GM18907 (cell line): Measurements from ENCODE around the gene PTPRM.
"Not testable (repeated sequence)": the region's sequence is repeated elsewhere in the genome, so short reads cannot be mapped to it uniquely, and the experiment has no call there.

ENCODE experiments used
- ATAC-seq: cut with Tn5 transposase; IDR thresholded peaks from one replicate; pipeline ENCODE4 v1.9.1; 2021; ENCODE audit warnings: mild to moderate bottlenecking, moderate library complexity; ENCODE audit not compliant: unreplicated experiment

The PTPRM gene

GRCh38 chr18:8029061-8029460 lies 461.9 kb downstream of the PTPRM start:
- no peak for ATAC-seq

- no peak for ATAC-seq
These were observed 462.6 kb downstream of the PTPRM start for GRCh38 chr18:8029731-8030130.

GRCh38 chr18:8030201-8030600 lies 463.1 kb downstream of the PTPRM start:
- no peak for ATAC-seq

- ATAC-seq: no peak
These were observed 464.4 kb downstream of the PTPRM start for GRCh38 chr18:8031496-8031895.

- no peak for ATAC-seq
These were observed 467.6 kb downstream of the PTPRM start for GRCh38 chr18:8034674-8035073.

GRCh38 chr18:8036551-8036950 lies 469.4 kb downstream of the PTPRM start:
- no peak for ATAC-seq

- no peak for ATAC-seq
These were observed 470.2 kb downstream of the PTPRM start for GRCh38 chr18:8037296-8037695.

GRCh38 chr18:8040021-8040420 lies 472.9 kb downstream of the PTPRM start:
- ATAC-seq: no peak

GRCh38 chr18:8041526-8042111 lies 474.5 kb downstream of the PTPRM start:
- ATAC-seq: no peak

GRCh38 chr18:8044004-8044403 lies 476.9 kb downstream of the PTPRM start:
- no peak for ATAC-seq

- ATAC-seq: no peak
These were observed 478.2 kb downstream of the PTPRM start for GRCh38 chr18:8045160-8045883.

- no peak for ATAC-seq
These were observed 478.8 kb downstream of the PTPRM start for GRCh38 chr18:8045884-8046281.

- no peak for ATAC-seq
These were observed 479.3 kb downstream of the PTPRM start for GRCh38 chr18:8046441-8046840.

GRCh38 chr18:8049147-8049546 lies 482.0 kb downstream of the PTPRM start:
- ATAC-seq: no peak

GRCh38 chr18:8050616-8051329 lies 483.7 kb downstream of the PTPRM start:
- ATAC-seq: no peak

- no peak for ATAC-seq
These were observed 484.3 kb downstream of the PTPRM start for GRCh38 chr18:8051453-8051852.

GRCh38 chr18:8052237-8052701 lies 485.2 kb downstream of the PTPRM start:
- peak; percentile 52 for ATAC-seq

- ATAC-seq: no peak
These were observed 489.6 kb downstream of the PTPRM start for GRCh38 chr18:8056723-8057122.

- not testable (repeated sequence) for ATAC-seq
These were observed 496.0 kb downstream of the PTPRM start for GRCh38 chr18:8063152-8063551.

- ATAC-seq: no peak
These were observed 496.6 kb downstream of the PTPRM start for GRCh38 chr18:8063733-8064132.

- no peak for ATAC-seq
These were observed 498.2 kb downstream of the PTPRM start for GRCh38 chr18:8065284-8065683.

GRCh38 chr18:8065773-8066172 lies 498.7 kb downstream of the PTPRM start:
- ATAC-seq: no peak
